Rectal smooth muscle tissue (tissue), 1 donor: ENCODE measurements around the gene MICAL2.

Source experiments
- H3K27ac ChIP-seq: one replicate; pipeline ENCODE4 v1.7.0; 2013; ENCODE audit warnings: low read depth, low read length, inconsistent platforms
- H3K27me3 ChIP-seq: one replicate; pipeline ENCODE4 v1.7.0; 2013; ENCODE audit warnings: low read length; ENCODE audit not compliant: control insufficient read depth, insufficient read depth
- H3K36me3 ChIP-seq: one replicate; pipeline ENCODE4 v1.7.0; 2013; ENCODE audit warnings: low read length; ENCODE audit not compliant: control insufficient read depth, insufficient read depth
- H3K4me1 ChIP-seq: one replicate; pipeline ENCODE4 v1.7.0; 2013; ENCODE audit warnings: low read length; ENCODE audit not compliant: control insufficient read depth, insufficient read depth
- H3K4me3 ChIP-seq: one replicate; pipeline ENCODE4 v1.7.0; 2013; ENCODE audit warnings: low read length
- H3K9ac ChIP-seq: one replicate; pipeline ENCODE4 v1.7.0; 2013; ENCODE audit warnings: low read length

The MICAL2 gene

GRCh38 chr11:12162652-12163051, 52.3 kb downstream of the MICAL2 start:
- no peak overlapping the region for H3K4me3 ChIP-seq
- H3K36me3 ChIP-seq, result no peaks in the 10 kb centered on the region
- no peaks in the 10 kb centered on the region for H3K27me3 ChIP-seq
- H3K9ac ChIP-seq, result no peak overlapping the region
- peaks cover 69% of the 10 kb centered on the region for H3K4me1 ChIP-seq
- peak overlapping the region; percentile 84 for H3K27ac ChIP-seq

DNA sequence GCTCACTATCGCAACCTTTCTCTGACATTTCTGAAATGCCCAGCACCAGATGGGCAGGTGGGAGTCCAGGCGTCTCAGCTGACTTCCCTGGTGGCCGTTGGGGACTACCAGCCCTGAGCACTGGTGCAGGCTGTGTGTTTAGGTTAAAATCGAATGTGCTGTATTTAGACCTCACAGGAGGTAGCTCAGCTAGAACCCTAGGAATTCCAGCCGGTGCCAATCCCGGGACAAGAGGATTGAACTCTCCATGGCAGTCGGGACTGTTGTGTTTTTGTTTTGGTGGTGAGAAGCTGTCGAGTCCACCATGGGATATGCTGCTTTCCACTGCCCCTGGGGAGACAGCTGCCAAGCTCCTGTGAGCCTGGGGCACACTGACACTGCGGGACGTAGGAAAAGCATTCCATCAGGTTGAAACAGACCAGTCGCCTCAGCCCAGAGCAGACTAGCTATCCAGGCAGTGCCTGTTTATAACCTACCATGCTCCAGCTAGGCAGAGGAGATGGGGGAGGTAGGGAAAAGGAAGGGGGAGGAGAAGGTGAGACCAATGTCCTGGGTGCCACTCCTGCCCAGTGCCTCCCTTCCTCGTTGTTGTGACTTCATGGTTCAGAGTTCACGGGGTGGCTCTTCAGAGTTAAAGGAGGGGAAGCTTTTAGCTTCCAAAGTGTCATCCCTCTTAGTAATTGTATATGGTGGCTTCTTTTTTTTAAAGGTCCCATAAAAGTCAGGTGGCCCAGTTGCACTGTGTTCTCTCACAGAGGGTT, 53.0 kb downstream of the MICAL2 start:
- peak overlapping the region; percentile 84 for H3K27ac ChIP-seq
- H3K4me3 ChIP-seq, result no peak overlapping the region
- no peak overlapping the region for H3K9ac ChIP-seq
- no peaks in the 10 kb centered on the region for H3K36me3 ChIP-seq
- H3K27me3 ChIP-seq, result no peaks in the 10 kb centered on the region
- peaks cover 68% of the 10 kb centered on the region for H3K4me1 ChIP-seq

- Histone ChIP-seq H3K9ac (no peak overlapping the region), H3K36me3 (no peaks in the 10 kb centered on the region), H3K27ac (peak overlapping the region; percentile 84), H3K4me1 (peaks cover 60% of the 10 kb centered on the region), H3K27me3 (no peaks in the 10 kb centered on the region), H3K4me3 (no peak overlapping the region)
Measured at GRCh38 chr11:12164061-12165014, 53.9 kb downstream of the MICAL2 start.

- peak overlapping the region; percentile 64 for H3K27ac ChIP-seq
- no peaks in the 10 kb centered on the region for H3K27me3 ChIP-seq
- no peaks in the 10 kb centered on the region for H3K36me3 ChIP-seq
- H3K4me3 ChIP-seq, result no peak overlapping the region
- no peak overlapping the region for H3K9ac ChIP-seq
- H3K4me1 ChIP-seq, result peaks cover 50% of the 10 kb centered on the region
Measured at GRCh38 chr11:12165237-12165875, 55.0 kb downstream of the MICAL2 start.

- Histone ChIP-seq H3K27me3 (no peaks in the 10 kb centered on the region), H3K36me3 (no peaks in the 10 kb centered on the region), H3K27ac (peak overlapping the region; percentile 64), H3K4me1 (peaks cover 49% of the 10 kb centered on the region), H3K9ac (no peak overlapping the region), H3K4me3 (no peak overlapping the region)
Measured at GRCh38 chr11:12166299-12167060, 56.1 kb downstream of the MICAL2 start.

GRCh38 chr11:12167061-12168000, 56.9 kb downstream of the MICAL2 start:
- Histone ChIP-seq H3K27me3 (no peaks in the 10 kb centered on the region), H3K27ac (peak overlapping the region; percentile 64), H3K36me3 (no peaks in the 10 kb centered on the region), H3K4me3 (no peak overlapping the region), H3K4me1 (peaks cover 41% of the 10 kb centered on the region), H3K9ac (no peak overlapping the region)

- Histone ChIP-seq H3K4me3 (no peak overlapping the region), H3K27ac (no peak overlapping the region), H3K27me3 (no peaks in the 10 kb centered on the region), H3K4me1 (peaks cover 34% of the 10 kb centered on the region), H3K36me3 (no peaks in the 10 kb centered on the region), H3K9ac (no peak overlapping the region)
Measured at GRCh38 chr11:12168114-12168513, 57.7 kb downstream of the MICAL2 start.

DNA sequence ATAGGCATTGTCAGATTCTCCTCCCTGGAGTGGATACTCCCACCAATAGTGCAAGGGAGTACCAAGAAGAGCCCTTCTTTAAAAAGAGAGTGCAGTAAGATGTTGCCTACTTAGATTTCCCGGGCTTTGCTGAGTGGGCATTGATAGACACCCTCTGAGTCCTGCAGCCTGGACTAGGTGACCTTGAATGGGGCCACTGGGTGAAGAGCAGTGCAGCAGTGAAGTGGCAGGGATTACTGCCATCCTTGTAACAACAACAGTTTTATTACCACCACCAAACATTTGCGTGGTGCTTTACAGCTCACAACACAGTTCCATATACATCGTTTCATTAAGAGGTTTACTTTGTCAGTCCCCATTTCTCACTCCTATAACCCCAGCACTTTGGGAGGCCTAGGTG, 59.4 kb downstream of the MICAL2 start:
- Histone ChIP-seq H3K27ac (peak overlapping the region; percentile 33), H3K36me3 (no peaks in the 10 kb centered on the region), H3K4me3 (no peak overlapping the region), H3K9ac (no peak overlapping the region), H3K4me1 (peaks cover 22% of the 10 kb centered on the region), H3K27me3 (no peaks in the 10 kb centered on the region)

DNA sequence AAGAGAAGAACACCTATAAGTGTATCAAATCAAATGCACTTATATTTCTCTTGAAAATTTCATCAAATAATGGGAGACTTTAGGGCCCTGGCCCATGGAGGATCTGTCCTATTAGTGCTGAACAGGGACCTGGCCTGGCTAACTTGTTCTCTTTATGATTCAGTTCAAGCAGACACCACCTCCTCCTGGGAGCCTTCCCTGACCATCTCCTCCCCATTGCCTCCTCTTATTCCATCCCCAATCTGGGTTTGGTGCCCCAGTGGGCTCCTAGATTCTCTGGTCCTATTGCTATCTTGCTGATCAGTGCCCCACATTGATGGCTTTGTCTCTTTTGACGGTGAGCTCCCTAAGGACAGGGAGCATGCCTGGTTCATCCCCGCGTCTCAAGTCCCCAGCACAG, 60.1 kb downstream of the MICAL2 start:
- peak overlapping the region; percentile 22 for H3K4me3 ChIP-seq
- peaks cover 18% of the 10 kb centered on the region for H3K4me1 ChIP-seq
- no peak overlapping the region for H3K9ac ChIP-seq
- H3K27ac ChIP-seq, result peak overlapping the region; percentile 38
- no peaks in the 10 kb centered on the region for H3K27me3 ChIP-seq
- H3K36me3 ChIP-seq, result no peaks in the 10 kb centered on the region

GRCh38 chr11:12170984-12171383, 60.6 kb downstream of the MICAL2 start:
- Histone ChIP-seq H3K36me3 (no peaks in the 10 kb centered on the region), H3K4me1 (peaks cover 17% of the 10 kb centered on the region), H3K27ac (peak overlapping the region; percentile 60), H3K4me3 (peak overlapping the region; percentile 22), H3K9ac (no peak overlapping the region), H3K27me3 (no peaks in the 10 kb centered on the region)

GRCh38 chr11:12171921-12172320, 61.5 kb downstream of the MICAL2 start:
- Histone ChIP-seq H3K27ac (no peak overlapping the region), H3K4me3 (no peak overlapping the region), H3K9ac (no peak overlapping the region), H3K27me3 (no peaks in the 10 kb centered on the region), H3K36me3 (no peaks in the 10 kb centered on the region), H3K4me1 (peaks cover 17% of the 10 kb centered on the region)
